CD4-positive, CD25-positive, alpha-beta regulatory T cell (primary cell): Measurements from ENCODE around the gene TLX3. TPM values are rescaled to one million over a fixed set of nuclear protein-coding genes. Genes with fewer than 3 reads are reported as not detected.

ENCODE experiments used
- ATAC-seq, 2 donors: fragments of 150-1000 bp; cut with Tn5 transposase; one replicate each; pipeline ENCODE4 v1.10.0; 2021; ENCODE audit warnings: low read depth in 2 of 2, moderate number of reproducible peaks in 2 of 2, moderate library complexity in 1 of 2
- DNase-seq, 3 donors: peaks; one replicate each; pipeline versions ENCODE4 v3.0.0 to v3.0.0-alpha.2; 2012 to 2022; ENCODE audit warnings: mixed read lengths in 1 of 3
- H3K27ac ChIP-seq: one replicate; pipeline ENCODE4 v1.7.0; 2013; ENCODE audit warnings: mild to moderate bottlenecking, low read length; ENCODE audit not compliant: insufficient read depth, poor library complexity, severe bottlenecking
- H3K27me3 ChIP-seq: one replicate; pipeline ENCODE4 v1.7.0; 2013; ENCODE audit warnings: low read length; ENCODE audit not compliant: control insufficient read depth, insufficient read depth
- H3K36me3 ChIP-seq: one replicate; pipeline ENCODE4 v1.7.0; 2013; ENCODE audit warnings: mild to moderate bottlenecking, low read length, moderate library complexity; ENCODE audit not compliant: control insufficient read depth, insufficient read depth
- H3K4me1 ChIP-seq: 2 replicates; pipeline ENCODE4 v1.7.0; 2013; ENCODE audit warnings: mild to moderate bottlenecking, low read length; ENCODE audit not compliant: insufficient read depth, control insufficient read depth, poor library complexity, severe bottlenecking
- H3K4me3 ChIP-seq: one replicate; pipeline ENCODE4 v1.7.0; 2013; ENCODE audit warnings: low read depth, mild to moderate bottlenecking, low read length, moderate library complexity
- H3K9me3 ChIP-seq, 2 experiments: 1 replicate in 1 of 2; 2 replicates in 1 of 2; pipeline ENCODE4 v1.7.0; 2013; ENCODE audit warnings: low read length in 2 of 2, mild to moderate bottlenecking in 1 of 2, moderate library complexity in 1 of 2; ENCODE audit not compliant: control insufficient read depth in 2 of 2
- H3K27ac Mint-ChIP-seq, 3 donors: one replicate each; pipeline ENCODE4 v1.8.0; 2020 to 2022; ENCODE audit warnings: mild to moderate bottlenecking in 3 of 3, mixed read lengths in 3 of 3, moderate library complexity in 2 of 3
- H3K27me3 Mint-ChIP-seq: one replicate; pipeline ENCODE4 v1.8.0; 2022; ENCODE audit warnings: mild to moderate bottlenecking, mixed read lengths
- H3K36me3 Mint-ChIP-seq: one replicate; pipeline ENCODE4 v1.8.0; 2020; ENCODE audit warnings: mixed read lengths
- H3K4me1 Mint-ChIP-seq, 4 donors: one replicate each; pipeline ENCODE4 v1.8.0; 2020 to 2022; ENCODE audit warnings: mixed read lengths in 4 of 4, mild to moderate bottlenecking in 1 of 4
- H3K4me3 Mint-ChIP-seq, 4 donors: one replicate each; pipeline ENCODE4 v1.8.0; 2020 to 2022; ENCODE audit warnings: mild to moderate bottlenecking in 4 of 4, mixed read lengths in 4 of 4, moderate library complexity in 3 of 4
- H3K9me3 Mint-ChIP-seq, 7 donors: one replicate each; pipeline ENCODE4 v1.8.0; 2020 to 2022; ENCODE audit warnings: mixed read lengths in 7 of 7, mild to moderate bottlenecking in 3 of 7, moderate library complexity in 2 of 7
- polyA plus RNA-seq, 4 donors: library from polyadenylated mRNA; unstranded; fragments of 300-500 nt; fragmentation: Illumina TruSeq; gene quantifications; one replicate each; pipeline ENCODE4 v1.2.3, GENCODE V29; 2021
- total RNA-seq: library from RNA; stranded (reverse); gene quantifications from one replicate; pipeline ENCODE4 v1.2.3, GENCODE V29; 2022

Gene TLX3
- total and polyA plus RNA-seq, 5 donors from 2014 or later = not detected

GRCh38 chr5:171336521-171337209, 27.6 kb downstream of the TLX3 start:
- Histone ChIP-seq H3K27me3 (peaks cover 17% of the 10 kb centered on the region), H3K4me3 (no peak overlapping the region), H3K4me1 (no peaks in the 10 kb centered on the region), H3K9me3 (no peaks in the 10 kb centered on the region), H3K27ac (no peak overlapping the region), H3K36me3 (no peaks in the 10 kb centered on the region)
- H3K36me3 Mint-ChIP-seq = no peaks in the 10 kb centered on the region
- peak overlapping the region in 2 of 4 donors; percentile 16 to 22 for H3K4me3 Mint-ChIP-seq
- H3K9me3 Mint-ChIP-seq = peaks cover 0 to 4% (median 0%) of the 10 kb centered on the region in 7 donors
- peak in 1 of 3 donors; percentile 26 for DNase-seq
- no peak overlapping the region for H3K27ac Mint-ChIP-seq
- peaks cover 0 to 12% (median 0%) of the 10 kb centered on the region in 4 donors for H3K4me1 Mint-ChIP-seq
- H3K27me3 Mint-ChIP-seq = peaks cover 45% of the 10 kb centered on the region
- ATAC-seq = no peak

GRCh38 chr5:171337210-171337569, 28.1 kb downstream of the TLX3 start:
- H3K36me3 ChIP-seq = no peaks in the 10 kb centered on the region
- Mint-ChIP-seq H3K4me1 (peaks cover 0 to 12% (median 0%) of the 10 kb centered on the region in 4 donors), H3K36me3 (no peaks in the 10 kb centered on the region), H3K27ac (no peak overlapping the region), H3K9me3 (peaks cover 0 to 4% (median 0%) of the 10 kb centered on the region in 7 donors), H3K4me3 (peak overlapping the region in 1 of 4 donors; percentile 32), H3K27me3 (peaks cover 43% of the 10 kb centered on the region)
- H3K4me3 ChIP-seq = no peak overlapping the region
- no peak overlapping the region for H3K27ac ChIP-seq
- no peaks in the 10 kb centered on the region for H3K4me1 ChIP-seq
- H3K9me3 ChIP-seq = no peaks in the 10 kb centered on the region
- no peak for DNase-seq
- H3K27me3 ChIP-seq = peaks cover 17% of the 10 kb centered on the region
- no peak for ATAC-seq

- Histone ChIP-seq H3K9me3 (no peaks in the 10 kb centered on the region), H3K27me3 (peaks cover 15% of the 10 kb centered on the region), H3K4me1 (no peaks in the 10 kb centered on the region), H3K27ac (no peak overlapping the region), H3K4me3 (no peak overlapping the region), H3K36me3 (no peaks in the 10 kb centered on the region)
- H3K4me1 Mint-ChIP-seq = peaks cover 0 to 12% (median 0%) of the 10 kb centered on the region in 4 donors
- H3K4me3 Mint-ChIP-seq = no peak overlapping the region
- H3K27me3 Mint-ChIP-seq = peaks cover 36% of the 10 kb centered on the region
- no peak for DNase-seq
- H3K9me3 Mint-ChIP-seq = no peaks in the 10 kb centered on the region
- H3K27ac Mint-ChIP-seq = no peak overlapping the region
- no peak for ATAC-seq
- H3K36me3 Mint-ChIP-seq = no peaks in the 10 kb centered on the region
Measured at GRCh38 chr5:171340042-171340441, 31.0 kb downstream of the TLX3 start.

GRCh38 chr5:171340491-171340890, 31.4 kb downstream of the TLX3 start:
- Mint-ChIP-seq H3K4me3 (no peak overlapping the region), H3K27me3 (peaks cover 38% of the 10 kb centered on the region), H3K36me3 (no peaks in the 10 kb centered on the region), H3K4me1 (peaks cover 0 to 12% (median 0%) of the 10 kb centered on the region in 4 donors), H3K9me3 (no peaks in the 10 kb centered on the region), H3K27ac (no peak overlapping the region)
- Histone ChIP-seq H3K9me3 (no peaks in the 10 kb centered on the region), H3K4me1 (no peaks in the 10 kb centered on the region), H3K27me3 (peaks cover 14% of the 10 kb centered on the region), H3K36me3 (no peaks in the 10 kb centered on the region), H3K4me3 (no peak overlapping the region), H3K27ac (no peak overlapping the region)
- no peak for ATAC-seq
- no peak for DNase-seq

GRCh38 chr5:171342362-171343111, 33.5 kb downstream of the TLX3 start:
- no peak overlapping the region for H3K4me3 ChIP-seq
- Mint-ChIP-seq H3K9me3 (no peaks in the 10 kb centered on the region), H3K4me3 (no peak overlapping the region), H3K27me3 (peaks cover 24% of the 10 kb centered on the region), H3K36me3 (no peaks in the 10 kb centered on the region), H3K4me1 (no peaks in the 10 kb centered on the region), H3K27ac (no peak overlapping the region)
- H3K27ac ChIP-seq = no peak overlapping the region
- H3K36me3 ChIP-seq = no peaks in the 10 kb centered on the region
- H3K9me3 ChIP-seq = no peaks in the 10 kb centered on the region
- H3K27me3 ChIP-seq = peaks cover 8% of the 10 kb centered on the region
- H3K4me1 ChIP-seq = no peaks in the 10 kb centered on the region
- no peak for ATAC-seq
- peak in 2 of 3 donors; percentile 19 to 58 for DNase-seq

GRCh38 chr5:171344936-171345608, 36.0 kb downstream of the TLX3 start:
- no peak overlapping the region for H3K4me3 Mint-ChIP-seq
- Histone ChIP-seq H3K4me3 (no peak overlapping the region), H3K27ac (no peak overlapping the region), H3K4me1 (no peaks in the 10 kb centered on the region), H3K36me3 (no peaks in the 10 kb centered on the region), H3K9me3 (no peaks in the 10 kb centered on the region), H3K27me3 (no peaks in the 10 kb centered on the region)
- no peaks in the 10 kb centered on the region for H3K9me3 Mint-ChIP-seq
- H3K27ac Mint-ChIP-seq = peak overlapping the region in 1 of 3 donors; percentile 32
- ATAC-seq (no peak), DNase-seq (no peak)
- H3K36me3 Mint-ChIP-seq = no peaks in the 10 kb centered on the region
- peaks cover 19% of the 10 kb centered on the region for H3K27me3 Mint-ChIP-seq
- H3K4me1 Mint-ChIP-seq = no peaks in the 10 kb centered on the region

GRCh38 chr5:171351536-171352073, 42.6 kb downstream of the TLX3 start:
- no peak overlapping the region for H3K27ac Mint-ChIP-seq
- H3K27me3 ChIP-seq = no peaks in the 10 kb centered on the region
- H3K4me3 Mint-ChIP-seq = no peak overlapping the region
- no peaks in the 10 kb centered on the region for H3K9me3 ChIP-seq
- peaks cover 6% of the 10 kb centered on the region for H3K27me3 Mint-ChIP-seq
- H3K4me3 ChIP-seq = no peak overlapping the region
- peaks cover 0 to 8% (median 0%) of the 10 kb centered on the region in 4 donors for H3K4me1 Mint-ChIP-seq
- no peaks in the 10 kb centered on the region for H3K36me3 ChIP-seq
- H3K36me3 Mint-ChIP-seq = no peaks in the 10 kb centered on the region
- no peak for ATAC-seq
- no peak overlapping the region for H3K27ac ChIP-seq
- DNase-seq = no peak
- no peaks in the 10 kb centered on the region for H3K9me3 Mint-ChIP-seq
- H3K4me1 ChIP-seq = peaks cover 2% of the 10 kb centered on the region
